GOT3 (cell line): Measurements from ENCODE around the gene ZNF845.
"Not testable (repeated sequence)": the region's sequence is repeated elsewhere in the genome, so short reads cannot be mapped to it uniquely, and the experiment has no call there.

Experiments used
- DNase-seq: peaks from one replicate; lab custom pipeline; 2025; ENCODE audit warnings: mixed read lengths; lab: John Stamatoyannopoulos, UW

ZNF845 gene

GRCh38 chr19:53381376-53381775 is 47.8 kb downstream of the ZNF845 start:
- no peak for DNase-seq

- no peak for DNase-seq
These were observed 54.6 kb downstream of the ZNF845 start for GRCh38 chr19:53388168-53388567.

DNA sequence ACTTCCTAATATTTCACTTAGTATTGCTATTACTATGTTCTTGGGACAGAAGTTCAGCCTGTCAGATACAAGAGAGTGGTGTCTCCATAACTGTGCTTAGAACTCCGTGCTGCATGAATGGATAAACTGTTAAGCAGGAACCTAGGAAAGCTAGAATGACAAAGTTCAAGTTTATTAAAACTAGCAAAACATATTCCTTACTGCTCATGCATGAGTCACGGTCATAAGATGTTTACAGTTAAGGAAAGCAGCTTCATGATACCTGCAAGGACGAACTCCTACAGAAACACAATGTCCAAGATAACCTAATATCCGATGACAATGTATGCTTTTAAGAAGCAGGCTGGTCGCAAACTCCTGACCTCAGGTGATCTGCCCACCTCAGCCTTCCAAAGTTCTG is 55.4 kb downstream of the ZNF845 start:
- no peak for DNase-seq

DNA sequence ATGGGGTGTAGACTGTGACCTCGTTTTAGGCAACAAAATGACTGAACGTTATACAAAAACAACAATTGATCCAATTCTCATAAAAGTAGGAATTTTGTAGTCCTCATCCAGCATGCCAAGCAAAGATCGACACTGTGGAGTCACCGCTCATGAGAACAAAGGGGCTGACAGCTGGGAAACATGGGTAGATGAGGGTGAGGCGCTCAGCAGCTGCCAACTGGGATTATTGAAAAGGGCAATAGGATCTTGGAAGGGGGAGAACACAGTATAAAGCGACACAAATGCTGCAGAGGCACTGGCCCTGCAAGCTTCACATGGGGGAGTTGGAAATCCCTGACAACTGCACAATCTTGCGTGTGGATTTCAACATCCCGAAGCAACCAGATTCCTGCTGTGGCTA is 56.0 kb downstream of the ZNF845 start:
- no peak for DNase-seq

DNA sequence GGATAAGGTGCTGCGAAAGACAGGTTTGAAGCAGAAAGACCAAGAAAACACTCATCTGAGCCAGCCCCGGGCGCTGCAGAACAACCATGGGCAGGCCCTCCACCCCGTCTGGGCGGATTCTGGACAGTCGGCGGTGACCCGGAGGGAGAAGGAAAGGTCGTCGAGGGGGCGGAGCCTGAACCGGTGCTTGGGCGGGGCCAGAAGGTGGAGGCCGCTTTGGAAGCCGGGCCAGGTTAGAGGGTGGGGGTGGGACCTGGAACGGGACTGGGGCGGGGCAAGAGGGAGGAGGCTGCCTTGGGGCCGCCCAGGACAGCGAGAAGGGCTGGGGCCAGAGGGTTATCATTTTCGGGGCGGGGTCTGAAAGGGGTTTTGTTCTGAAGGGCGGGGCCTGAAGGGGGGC is 56.4 kb downstream of the ZNF845 start:
- no peak for DNase-seq

- no peak for DNase-seq
These were observed 61.0 kb downstream of the ZNF845 start for GRCh38 chr19:53394522-53394973.

GRCh38 chr19:53394974-53395839 is 61.7 kb downstream of the ZNF845 start, which contains the start of gene ZNF765:
TSS of gene ZNF765 (plus strand) at chr19:53395149. CDS start at chr19:53398016, 2,867 bp downstream.
- peak; percentile 69 for DNase-seq

GRCh38 chr19:53395840-53396524 is 62.4 kb downstream of the ZNF845 start:
- not testable (repeated sequence) for DNase-seq

DNA sequence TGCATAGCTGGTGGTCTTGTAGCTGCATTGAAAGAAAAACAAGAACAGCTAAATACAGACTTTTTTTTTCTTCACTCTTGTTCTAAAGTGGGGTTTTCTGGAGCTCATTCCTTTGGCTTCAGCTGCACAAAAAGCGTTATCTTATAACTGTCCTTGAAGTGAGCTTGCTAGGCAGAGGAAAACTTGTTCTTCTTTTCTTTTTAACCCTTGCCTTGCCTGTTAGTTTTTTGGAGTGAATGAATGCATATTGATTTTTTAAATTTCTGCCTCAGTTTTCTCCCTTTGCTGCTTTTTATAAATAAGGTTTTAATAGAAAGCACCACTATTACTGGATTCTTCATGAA is 62.9 kb downstream of the ZNF845 start:
- DNase-seq: no peak

GRCh38 chr19:53397918-53398317 is 64.4 kb downstream of the ZNF845 start:
- not testable (repeated sequence) for DNase-seq
